Upper lobe of left lung (tissue), 4 donors: ENCODE data around the gene SCUBE1.

Experiments
- CTCF ChIP-seq, 6 experiments: fragments of 450-650 bp in 4 of 6; fragments of 200-600 bp in 2 of 6; sonication (generic) in 2 of 6; IDR thresholded peaks; one replicate each; pipeline ENCODE4 v1.5.1; 2016 to 2019; ENCODE audit warnings: antibody characterized with exemption in 6 of 6
- POLR2A ChIP-seq, 4 donors: fragments of 450-650 bp; IDR thresholded peaks; one replicate each; pipeline ENCODE4 v1.5.1; 2016 to 2017; ENCODE audit warnings: antibody characterized with exemption in 4 of 4, mild to moderate bottlenecking in 2 of 4
- POLR2AphosphoS5 ChIP-seq, 2 donors: sonication (generic); formaldehyde crosslinking; IDR thresholded peaks; one replicate each; pipeline ENCODE4 v1.5.1; 2017; ENCODE audit warnings: antibody characterized with exemption in 2 of 2

- TF ChIP-seq CTCF (IDR thresholded peaks at IDR 0.05), result no peak
- TF ChIP-seq POLR2AphosphoS5 (IDR thresholded peaks at IDR 0.05), result no peak
- no peak for TF ChIP-seq POLR2A (IDR thresholded peaks at IDR 0.05)
Observed at GRCh38 chr22:43220625-43221380, 122.4 kb downstream of the SCUBE1 start.
